D341Med (cell line): ENCODE data around the gene USP43.
A peak's percentile ranks its signal among the peaks of the same experiment; 100 is the strongest.
"Not testable (repeated sequence)": the region's sequence is repeated elsewhere in the genome, so short reads cannot be mapped to it uniquely, and the experiment has no call there.

Source experiments
- DNase-seq: peaks from one replicate; pipeline ENCODE4 v3.0.0; 2012; ENCODE audit warnings: low spot score

USP43 gene, protein sequence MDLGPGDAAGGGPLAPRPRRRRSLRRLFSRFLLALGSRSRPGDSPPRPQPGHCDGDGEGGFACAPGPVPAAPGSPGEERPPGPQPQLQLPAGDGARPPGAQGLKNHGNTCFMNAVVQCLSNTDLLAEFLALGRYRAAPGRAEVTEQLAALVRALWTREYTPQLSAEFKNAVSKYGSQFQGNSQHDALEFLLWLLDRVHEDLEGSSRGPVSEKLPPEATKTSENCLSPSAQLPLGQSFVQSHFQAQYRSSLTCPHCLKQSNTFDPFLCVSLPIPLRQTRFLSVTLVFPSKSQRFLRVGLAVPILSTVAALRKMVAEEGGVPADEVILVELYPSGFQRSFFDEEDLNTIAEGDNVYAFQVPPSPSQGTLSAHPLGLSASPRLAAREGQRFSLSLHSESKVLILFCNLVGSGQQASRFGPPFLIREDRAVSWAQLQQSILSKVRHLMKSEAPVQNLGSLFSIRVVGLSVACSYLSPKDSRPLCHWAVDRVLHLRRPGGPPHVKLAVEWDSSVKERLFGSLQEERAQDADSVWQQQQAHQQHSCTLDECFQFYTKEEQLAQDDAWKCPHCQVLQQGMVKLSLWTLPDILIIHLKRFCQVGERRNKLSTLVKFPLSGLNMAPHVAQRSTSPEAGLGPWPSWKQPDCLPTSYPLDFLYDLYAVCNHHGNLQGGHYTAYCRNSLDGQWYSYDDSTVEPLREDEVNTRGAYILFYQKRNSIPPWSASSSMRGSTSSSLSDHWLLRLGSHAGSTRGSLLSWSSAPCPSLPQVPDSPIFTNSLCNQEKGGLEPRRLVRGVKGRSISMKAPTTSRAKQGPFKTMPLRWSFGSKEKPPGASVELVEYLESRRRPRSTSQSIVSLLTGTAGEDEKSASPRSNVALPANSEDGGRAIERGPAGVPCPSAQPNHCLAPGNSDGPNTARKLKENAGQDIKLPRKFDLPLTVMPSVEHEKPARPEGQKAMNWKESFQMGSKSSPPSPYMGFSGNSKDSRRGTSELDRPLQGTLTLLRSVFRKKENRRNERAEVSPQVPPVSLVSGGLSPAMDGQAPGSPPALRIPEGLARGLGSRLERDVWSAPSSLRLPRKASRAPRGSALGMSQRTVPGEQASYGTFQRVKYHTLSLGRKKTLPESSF

DNA sequence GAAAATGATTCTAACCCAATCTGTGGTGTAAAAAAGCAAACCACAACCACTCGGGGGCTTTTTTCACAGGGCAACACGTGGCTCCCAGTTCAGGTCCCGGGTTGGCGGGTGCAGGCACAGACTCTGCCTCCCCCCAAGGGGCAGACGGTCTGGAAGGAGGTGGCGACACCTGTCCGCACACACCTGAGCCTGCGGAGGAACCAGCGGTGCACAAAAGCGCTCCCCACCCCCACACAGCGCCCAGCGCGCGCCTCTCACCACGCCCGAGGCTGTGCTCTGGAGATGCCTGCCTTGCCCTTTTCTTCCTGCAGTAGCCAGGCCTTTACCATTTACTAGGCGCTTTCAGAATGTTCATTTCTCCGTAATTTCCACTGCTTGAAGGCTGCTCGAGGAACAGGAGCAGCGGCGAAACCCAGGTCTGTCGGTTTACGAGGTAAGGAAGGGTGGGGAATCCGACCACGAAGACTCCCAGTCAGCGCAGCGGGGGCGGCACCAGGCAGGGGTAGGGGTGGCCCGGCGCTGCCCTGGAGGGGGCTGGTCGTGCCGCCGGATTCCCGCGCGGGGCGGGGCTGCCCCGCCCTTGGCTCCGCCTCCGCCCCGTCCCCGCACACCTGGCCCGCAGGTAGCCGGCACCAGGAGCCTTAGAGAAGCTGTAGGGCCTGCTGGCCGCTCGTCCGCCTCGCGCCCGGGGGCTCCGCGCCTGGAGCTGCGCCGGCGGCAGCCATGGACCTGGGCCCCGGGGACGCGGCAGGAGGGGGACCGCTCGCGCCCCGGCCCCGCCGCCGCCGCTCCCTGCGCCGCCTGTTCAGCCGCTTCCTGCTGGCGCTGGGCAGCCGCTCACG is at the start of gene USP43:
TSS of gene USP43 (plus strand) at position 608 of the 842 bp plus-strand sequence. CDS start at position 724, 116 bp downstream.
- DNase-seq, result peak; percentile 34

DNA sequence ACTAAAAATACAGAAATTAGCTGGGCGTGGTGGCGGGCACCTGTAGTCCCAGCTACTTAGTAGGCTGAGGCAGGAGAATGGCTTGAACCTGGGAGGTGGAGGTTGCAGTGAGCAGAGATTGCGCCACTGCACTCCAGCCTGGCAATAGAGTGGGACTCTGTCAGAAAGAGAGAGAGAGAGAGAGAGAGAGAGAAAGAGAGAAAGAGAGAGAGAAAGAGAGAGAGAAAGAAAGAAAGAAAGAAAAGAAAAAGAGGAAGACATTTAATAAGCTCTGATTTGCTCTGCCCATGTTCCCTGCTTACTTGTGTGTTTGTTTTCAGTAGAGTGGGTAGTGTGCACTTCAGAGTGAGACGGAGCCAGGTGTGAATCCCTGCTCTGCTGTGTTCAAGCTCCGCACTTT is 47.7 kb upstream of the USP43 start:
- DNase-seq, result not testable (repeated sequence)

DNA sequence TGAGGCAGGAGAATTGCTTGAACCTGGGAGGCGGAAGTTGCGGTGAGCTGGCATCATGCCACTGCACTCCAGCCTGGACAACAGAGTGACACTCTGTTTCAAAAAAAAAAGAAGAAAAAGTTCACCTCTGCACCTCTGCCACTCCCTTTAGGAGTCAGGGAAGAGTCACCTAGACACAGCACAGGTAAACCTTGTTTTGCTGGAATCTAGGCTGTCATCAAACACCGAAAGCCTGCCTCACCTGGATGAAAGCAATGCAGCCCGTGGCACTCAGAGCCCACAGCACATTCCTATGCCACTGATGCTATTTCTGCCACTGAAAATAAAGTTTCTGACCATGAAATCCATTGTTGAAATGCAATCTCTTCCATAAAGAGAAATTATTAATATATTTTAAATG is 46.7 kb upstream of the USP43 start:
- no peak for DNase-seq

DNA sequence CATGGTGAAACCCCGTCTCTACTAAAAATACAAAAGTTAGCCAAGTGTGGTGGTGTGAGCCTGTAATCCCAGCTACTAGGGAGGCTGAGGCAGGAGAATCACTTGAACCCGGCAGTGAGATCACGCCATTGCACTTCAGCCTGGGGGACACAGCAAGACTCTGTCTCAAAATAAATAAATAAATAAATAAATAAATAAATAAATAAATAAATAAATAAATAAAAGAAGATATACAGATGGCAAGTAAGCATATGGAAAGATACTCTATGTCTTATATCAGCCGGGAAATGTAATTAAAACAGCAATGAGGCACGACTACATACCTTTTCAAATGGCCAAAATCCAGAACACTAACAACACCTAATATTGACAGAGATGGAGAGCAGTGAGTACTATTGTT is 40.7 kb upstream of the USP43 start:
- not testable (repeated sequence) for DNase-seq

DNA sequence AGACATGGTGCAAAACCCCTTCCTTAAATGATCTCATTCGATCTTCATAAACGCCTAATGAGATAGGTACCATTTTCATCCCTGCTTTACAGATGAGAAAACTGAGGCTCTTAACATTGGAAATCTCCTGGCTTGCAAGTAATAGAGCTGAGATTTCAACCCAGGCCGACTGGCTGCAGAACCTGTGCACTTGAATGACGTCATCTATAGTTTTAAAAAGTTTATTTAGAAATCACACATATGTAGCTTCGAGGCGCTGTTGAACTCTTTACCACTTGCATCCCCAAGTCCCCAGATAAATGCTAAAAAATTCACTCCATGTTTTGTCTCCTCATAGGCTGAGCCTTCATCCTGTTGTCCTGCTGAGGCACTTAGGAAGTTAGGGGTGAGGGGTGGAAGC is 38.9 kb upstream of the USP43 start:
- no peak for DNase-seq

DNA sequence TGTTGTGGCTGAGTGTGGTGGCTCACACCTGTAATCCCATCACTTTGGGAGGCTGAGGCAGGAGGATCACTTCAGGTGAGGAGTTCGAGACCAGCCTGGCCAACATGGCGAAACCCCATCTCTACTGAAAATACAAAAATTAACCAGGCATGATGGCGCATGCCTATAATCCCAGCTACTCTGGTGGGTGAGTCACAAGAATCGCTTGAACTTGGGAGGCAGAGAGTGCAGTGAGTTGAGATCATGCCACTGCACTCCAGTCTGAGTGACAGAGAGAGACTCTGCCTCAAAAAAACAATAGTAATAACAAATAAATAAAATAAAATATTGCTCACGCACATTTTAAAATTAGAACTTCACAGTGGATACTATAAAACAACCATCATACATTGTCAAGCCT is 38.3 kb upstream of the USP43 start:
- DNase-seq, result not testable (repeated sequence)

DNA sequence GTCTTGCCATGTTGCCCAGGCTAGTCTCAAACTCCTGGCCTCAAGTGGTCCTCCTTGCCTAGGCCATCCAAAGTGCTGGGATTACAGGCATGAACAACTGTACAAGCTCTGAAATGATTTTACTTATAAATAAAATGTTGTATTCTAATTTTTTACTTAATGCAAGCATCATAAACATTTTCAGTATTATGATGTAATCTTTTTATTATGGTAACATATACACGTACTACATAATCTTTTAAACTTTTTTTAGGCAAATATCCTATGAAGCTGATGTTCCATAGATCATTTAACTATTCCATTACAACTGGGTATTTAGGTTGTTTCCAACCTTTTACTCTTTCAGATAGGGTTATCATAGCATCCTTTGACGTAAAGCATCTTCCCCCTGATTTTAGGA is 33.8 kb upstream of the USP43 start:
- no peak for DNase-seq

DNA sequence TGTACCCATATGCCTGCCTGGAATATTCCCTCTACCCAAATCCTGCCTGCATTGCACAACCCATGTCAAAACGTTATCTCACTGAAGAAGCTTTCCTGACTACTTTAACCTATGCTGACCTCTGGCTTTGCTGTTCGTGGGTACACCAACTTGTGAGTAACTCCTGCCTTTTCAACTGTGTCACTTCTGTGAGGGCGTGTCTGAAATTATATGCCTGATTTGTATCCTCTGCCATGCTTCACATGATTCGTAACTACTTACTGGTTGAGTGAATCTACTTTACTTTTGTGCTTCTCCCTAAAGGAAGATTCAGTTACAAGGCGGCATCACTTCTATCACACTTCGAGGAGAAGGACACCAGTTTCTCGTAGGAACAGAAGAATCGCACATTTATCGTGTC is 33.3 kb upstream of the USP43 start:
- DNase-seq, result no peak

DNA sequence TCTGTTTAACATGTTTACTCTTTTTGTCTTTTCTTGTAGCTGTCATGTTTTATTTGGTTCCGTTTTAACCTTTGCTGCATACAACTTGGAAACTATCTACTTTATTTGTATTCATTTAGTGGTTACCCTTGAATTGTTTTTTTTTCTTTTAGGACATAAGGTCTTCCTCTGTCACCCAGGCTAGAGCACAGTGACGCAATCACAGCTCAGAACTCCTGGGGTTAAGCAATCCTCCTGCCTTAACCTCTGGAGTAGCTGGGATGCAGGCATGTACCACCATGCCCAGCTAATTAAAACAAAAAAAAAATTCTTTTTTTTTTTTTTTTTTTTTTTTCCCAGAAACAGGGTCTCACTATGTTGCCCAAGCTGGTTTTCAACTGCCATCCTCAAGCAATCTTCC is 29.8 kb upstream of the USP43 start:
- DNase-seq, result no peak

DNA sequence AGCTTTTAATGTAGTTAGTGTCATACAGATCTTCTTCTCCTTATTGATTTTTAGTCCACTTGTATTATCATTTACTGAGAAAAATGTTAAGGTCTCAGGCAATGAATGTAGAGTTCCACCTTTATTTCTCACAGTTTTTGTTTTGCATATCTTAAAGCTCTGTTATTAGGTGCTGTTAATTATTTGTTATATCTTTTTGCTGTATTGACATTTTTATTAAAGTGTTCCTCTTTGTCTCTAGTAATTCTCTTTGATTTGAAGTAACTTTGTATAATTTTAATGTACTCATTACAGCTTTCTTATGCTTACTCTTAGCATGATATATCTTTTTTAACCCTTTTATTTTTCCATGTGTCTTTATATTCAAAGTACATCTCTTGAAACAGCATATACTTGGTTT is 22.4 kb upstream of the USP43 start:
- DNase-seq, result no peak

DNA sequence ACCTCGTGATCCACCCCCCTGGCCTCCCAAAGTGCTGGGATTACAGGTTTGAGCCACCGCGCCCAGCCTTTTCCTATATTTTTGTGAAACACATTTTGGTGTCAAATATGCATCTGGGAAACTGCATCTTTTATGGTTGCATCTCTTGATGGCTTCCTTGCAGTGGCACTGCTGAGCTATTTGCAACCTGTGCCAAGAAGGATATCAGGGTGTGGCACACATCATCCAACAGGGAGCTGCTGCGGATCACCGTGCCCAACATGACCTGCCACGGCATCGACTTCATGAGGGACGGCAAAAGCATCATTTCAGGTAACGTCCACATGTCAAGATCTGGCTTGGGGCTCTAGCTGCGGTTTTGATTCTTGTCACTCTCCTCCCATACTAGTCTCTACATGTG is 16.8 kb upstream of the USP43 start:
- no peak for DNase-seq

DNA sequence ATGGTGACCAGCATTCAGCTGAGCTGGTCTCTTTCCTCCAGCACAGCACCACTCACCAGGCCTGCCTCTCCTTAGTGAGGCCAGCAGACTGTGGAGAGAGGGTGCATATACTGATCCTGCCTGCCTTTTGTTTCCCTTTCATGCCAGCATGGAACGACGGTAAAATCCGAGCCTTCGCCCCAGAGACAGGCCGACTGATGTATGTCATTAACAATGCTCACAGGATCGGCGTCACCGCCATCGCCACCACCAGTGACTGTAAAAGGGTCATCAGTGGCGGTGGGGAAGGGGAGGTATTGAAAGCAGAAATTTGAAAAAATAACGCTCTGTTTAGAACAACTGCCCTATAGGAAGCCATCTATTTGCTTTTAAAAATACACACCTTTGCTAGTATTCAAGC is 12.6 kb upstream of the USP43 start:
- DNase-seq, result no peak

DNA sequence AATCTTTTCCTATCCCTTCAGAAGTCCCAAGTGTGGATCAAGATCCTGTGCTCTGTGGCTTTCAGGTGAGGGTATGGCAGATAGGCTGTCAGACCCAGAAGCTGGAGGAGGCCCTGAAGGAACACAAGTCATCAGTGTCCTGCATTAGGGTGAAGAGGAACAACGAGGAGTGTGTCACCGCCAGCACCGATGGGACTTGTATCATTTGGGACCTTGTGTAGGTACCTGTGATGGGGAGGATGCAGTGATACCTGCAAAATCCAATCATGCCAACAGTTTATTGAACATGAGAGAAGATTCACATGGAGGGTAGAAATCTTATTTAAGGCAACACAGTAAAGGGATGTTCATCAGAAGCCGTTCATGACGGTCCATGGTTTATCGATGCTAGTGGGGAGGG is 10.0 kb upstream of the USP43 start:
- DNase-seq, result no peak

DNA sequence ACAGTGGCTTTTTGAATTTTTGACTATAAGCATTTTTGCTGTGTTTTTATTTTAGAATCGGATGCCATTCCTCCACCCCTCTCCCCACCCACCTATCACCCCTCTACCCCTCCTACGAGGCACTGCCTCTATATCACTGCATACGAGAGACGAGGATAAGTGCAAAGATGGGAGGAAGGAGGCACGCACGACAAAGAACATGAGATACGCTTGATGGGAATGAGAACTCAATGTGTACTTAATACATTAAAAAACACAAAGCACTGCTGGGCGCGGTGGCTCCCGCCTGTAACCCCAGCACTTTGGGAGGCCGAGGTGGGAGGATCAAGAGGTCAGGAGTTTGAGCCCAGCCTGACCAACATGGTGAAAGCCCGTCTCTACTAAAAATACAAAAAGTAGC is 8.8 kb upstream of the USP43 start:
- no peak for DNase-seq

DNA sequence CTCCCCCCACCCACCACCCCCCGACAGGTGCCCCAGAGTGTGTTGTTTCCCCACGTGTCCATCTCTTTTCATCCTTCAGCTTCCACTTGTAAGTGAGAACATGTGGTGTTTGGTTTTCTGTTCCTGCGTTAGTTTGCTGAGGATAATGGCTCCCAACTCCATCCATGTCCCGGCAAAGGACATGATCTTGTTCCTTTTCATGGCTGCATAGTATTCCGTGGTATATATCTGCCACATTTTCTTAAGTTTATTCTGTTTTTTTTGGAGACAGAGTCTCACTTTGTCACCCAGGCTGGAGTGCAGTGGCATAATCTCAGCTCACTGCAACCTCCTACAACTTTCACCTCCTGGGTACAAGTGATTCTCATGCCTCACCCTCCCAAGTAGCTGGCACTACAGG is 4.9 kb upstream of the USP43 start:
- DNase-seq, result not testable (repeated sequence)

DNA sequence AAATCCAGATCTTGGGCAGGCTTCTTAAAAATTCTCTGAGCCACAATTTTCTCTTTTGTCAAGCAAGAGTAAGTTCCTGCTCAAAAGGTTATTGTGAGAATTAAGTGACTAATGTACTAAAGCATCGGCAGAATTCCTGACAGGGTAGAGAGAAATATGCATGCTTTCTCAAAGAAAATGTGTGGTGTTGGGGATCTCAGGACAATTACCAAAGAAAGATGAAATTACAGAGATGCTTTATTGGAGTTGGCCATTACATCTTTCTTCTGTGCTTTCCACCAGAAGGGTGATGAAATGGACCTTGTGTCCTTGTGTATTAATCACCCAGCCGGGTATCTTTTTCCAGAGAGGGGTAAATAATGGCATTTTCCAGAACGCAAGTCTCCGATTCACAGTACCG is 1.7 kb upstream of the USP43 start:
- DNase-seq, result no peak

DNA sequence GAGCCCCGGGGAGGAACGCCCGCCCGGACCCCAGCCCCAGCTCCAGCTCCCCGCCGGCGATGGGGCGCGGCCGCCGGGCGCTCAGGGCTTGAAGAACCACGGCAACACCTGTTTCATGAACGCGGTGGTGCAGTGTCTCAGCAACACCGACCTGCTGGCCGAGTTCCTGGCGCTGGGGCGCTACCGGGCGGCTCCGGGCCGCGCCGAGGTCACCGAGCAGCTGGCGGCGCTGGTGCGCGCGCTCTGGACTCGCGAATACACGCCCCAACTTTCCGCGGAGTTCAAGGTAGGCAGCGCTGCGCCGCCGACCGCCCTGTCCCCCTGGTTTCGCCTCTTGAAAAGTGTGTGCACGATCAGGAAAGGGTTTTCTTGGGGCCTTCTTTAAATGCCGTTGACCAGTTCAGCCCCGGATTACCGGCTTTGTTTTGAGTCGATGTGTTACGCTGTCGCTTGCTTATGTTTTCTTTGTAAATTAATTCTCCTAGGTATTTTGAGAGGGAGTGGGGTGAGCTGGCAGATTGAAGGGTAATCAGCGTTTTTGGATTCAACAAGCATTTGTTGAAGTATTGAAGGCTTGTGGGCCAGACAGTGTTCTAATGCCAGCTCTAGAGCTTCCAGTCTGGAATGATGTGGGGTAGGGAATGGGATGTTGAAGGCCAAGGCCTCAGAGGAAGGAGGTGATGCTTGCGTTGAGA is 681 bp downstream of the USP43 start:
- peak; percentile 37 for DNase-seq

DNA sequence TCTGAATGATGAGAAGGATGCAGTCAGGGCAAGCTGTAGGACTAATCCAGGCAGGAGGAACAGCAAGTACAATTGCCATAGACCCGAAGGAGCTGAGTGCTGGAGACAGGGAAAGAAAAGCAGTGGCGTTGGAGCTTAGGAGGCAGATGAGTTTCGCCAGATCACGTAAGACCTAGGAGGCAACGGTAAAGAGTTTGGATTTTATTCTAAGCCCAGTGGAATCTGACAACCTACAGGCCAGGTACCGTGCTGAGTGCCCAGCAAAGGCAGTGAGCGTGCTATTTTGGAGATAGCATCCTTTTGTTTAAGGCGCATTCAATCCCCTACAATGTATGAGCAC is 1.2 kb downstream of the USP43 start:
- DNase-seq, result no peak

DNA sequence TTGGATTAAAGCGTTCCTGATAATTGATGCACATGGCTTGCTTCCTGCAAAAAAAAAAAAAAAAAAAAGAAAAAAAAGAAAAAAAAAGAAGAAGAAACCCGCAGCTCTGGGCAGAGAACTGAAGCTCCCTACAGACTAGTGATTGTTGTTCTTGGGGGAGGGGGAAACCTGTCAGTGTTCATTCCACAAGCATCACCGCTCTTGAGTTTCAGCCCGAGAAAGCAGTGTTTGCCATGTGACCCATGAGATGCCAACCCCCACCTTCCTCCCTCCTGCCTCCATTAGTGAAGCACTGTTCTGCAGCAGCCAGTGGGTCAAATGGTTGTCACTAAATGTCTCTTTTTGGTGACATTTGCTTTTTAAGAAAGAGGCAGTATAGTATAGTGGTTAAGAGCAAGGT is 1.7 kb downstream of the USP43 start:
- no peak for DNase-seq

DNA sequence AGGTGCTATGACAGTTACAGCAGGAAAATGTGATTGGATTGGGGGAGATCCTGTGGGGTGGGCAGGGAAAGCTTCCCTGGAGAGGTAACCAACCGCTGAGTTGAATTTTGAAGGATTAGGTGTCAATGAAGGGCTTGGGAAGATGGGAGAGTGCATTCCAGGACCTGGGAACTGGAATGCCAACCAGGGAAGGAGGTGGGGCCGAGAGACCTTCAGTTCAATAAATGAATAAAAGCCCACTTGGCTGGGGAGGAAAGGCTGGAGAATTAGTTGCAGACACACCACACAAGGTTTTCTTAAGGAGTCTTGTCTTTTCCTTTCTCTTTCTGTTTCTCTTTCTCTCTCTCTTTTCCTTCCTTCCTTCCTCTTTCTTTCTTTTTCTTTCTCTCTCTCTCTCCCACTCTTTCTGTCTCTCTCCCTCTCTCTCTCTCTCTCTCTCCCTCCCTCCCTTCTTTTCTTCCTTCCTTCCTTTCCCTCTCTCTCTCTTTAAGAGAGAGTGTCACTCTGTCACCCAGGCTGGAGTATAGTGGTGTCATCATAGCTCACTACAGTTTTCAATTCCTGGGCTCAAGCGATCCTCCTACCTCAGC is 3.3 kb downstream of the USP43 start:
- no peak for DNase-seq
